OCI-LY3 (cell line): Measurements from ENCODE around the gene CDON.

Experiments used
- H2AFZ ChIP-seq: fragments of 200-600, 300-600 bp; shearing (Covaris generic); 2 replicates; pipeline ENCODE4 v1.6.0; 2014; ENCODE audit warnings: antibody characterized with exemption, low read depth, low read length
- H3K27ac ChIP-seq: fragments of 200-600, 300-600 bp; sonication (generic); 2 replicates; pipeline ENCODE4 v1.5.1; 2014; ENCODE audit warnings: mild to moderate bottlenecking, low read length, moderate library complexity, mixed read lengths
- H3K27me3 ChIP-seq: fragments of 200-600, 300-600 bp; sonication (generic); 2 replicates; pipeline ENCODE4 v1.6.1; 2014; ENCODE audit warnings: low read depth, low read length, mixed read lengths
- H3K36me3 ChIP-seq: fragments of 200-600, 300-600 bp; sonication (generic); replicated peaks from 2 replicates; pipeline ENCODE3; 2014; ENCODE audit warnings: low read depth, low read length, mixed read lengths
- H3K4me1 ChIP-seq: fragments of 300-600, 200-600 bp; sonication (generic); 2 replicates; pipeline ENCODE4 v1.6.1; 2014; ENCODE audit warnings: low read length, mixed read lengths
- H3K4me2 ChIP-seq: fragments of 200-600, 300-600 bp; sonication (generic); 2 replicates; pipeline ENCODE4 v1.6.1; 2014; ENCODE audit warnings: low read length, mixed read lengths
- H3K4me3 ChIP-seq: fragments of 300-600, 200-600 bp; sonication (generic); 2 replicates; pipeline ENCODE4 v1.5.1; 2014; ENCODE audit warnings: antibody characterized with exemption, mild to moderate bottlenecking, low read length, moderate library complexity
- H3K79me2 ChIP-seq: fragments of 300-600, 200-600 bp; shearing (Covaris generic); 2 replicates; pipeline ENCODE4 v1.6.1; 2014; ENCODE audit warnings: mild to moderate bottlenecking, low read length, mixed read lengths
- H3K9ac ChIP-seq: fragments of 300-600, 200-600 bp; shearing (Covaris generic); 2 replicates; pipeline ENCODE4 v1.6.0; 2014; ENCODE audit warnings: mild to moderate bottlenecking, low read length, moderate library complexity
- H3K9me3 ChIP-seq: fragments of 200-600, 300-600 bp; shearing (Covaris generic); 2 replicates; pipeline ENCODE4 v1.6.1; 2014; ENCODE audit warnings: low read length, mixed read lengths; ENCODE audit not compliant: insufficient read depth
- H4K20me1 ChIP-seq: fragments of 200-600, 300-600 bp; sonication (generic); 2 replicates; pipeline ENCODE4 v1.6.1; 2016; ENCODE audit warnings: low read length, mixed read lengths; ENCODE audit not compliant: insufficient read depth
- EZH2phosphoT487 ChIP-seq: fragments of 200-600 bp; shearing (Covaris generic); IDR thresholded peaks from 2 replicates; pipeline ENCODE4 v1.6.1; 2018; ENCODE audit warnings: antibody characterized with exemption, mixed run types, low read depth
- TF ChIP-seq, protein P1 (sequence below): fragments of 200-600, 300-600 bp; sonication (generic); IDR thresholded peaks from 2 replicates; pipeline ENCODE4 v1.5.1; 2014; ENCODE audit warnings: antibody characterized with exemption, low read length, low read depth

CDON gene

DNA sequence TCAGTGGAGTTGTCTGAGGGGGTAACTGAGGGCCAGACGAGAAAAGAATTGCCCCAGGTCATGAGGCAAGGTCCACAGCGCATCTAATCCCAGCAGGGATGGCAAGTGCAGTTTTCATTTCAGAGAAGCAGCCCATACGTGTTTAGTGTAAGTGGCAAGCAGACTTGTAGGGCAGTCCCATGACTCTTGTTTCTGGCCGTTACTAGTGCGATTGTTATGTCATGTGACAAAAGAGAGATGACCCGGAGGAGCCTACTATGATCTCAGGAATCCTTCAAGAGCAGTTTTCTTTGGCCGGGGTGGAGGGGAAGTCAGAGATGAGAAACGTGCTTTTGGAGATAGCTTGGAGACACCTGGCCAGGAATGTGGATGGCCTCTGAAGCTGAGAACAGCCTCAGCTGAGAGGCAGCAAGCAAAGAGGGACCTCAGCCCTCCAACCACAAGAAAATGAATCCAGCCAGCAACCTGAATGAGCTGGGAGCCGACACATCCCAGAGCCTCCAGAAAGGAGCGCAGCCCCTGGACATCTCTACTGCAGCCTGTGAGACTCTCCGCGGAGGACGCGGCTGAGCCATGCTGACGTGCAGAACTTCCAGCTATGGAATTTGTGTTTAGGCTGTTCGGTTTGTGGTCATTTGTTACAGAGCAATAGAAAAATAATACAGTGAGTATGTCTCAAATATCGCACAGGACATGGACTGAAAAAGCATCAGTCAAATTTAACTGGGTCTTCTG lies 44.1 kb upstream of the CDON start:
- Histone ChIP-seq H3K36me3 (no peaks in the 10 kb centered on the region), H3K4me2 (no peak overlapping the region), H3K79me2 (no peaks in the 10 kb centered on the region), H3K27ac (no peak overlapping the region), H3K4me1 (no peaks in the 10 kb centered on the region), H3K4me3 (no peak overlapping the region), H2AFZ (no peak overlapping the region), H3K27me3 (peaks cover 3% of the 10 kb centered on the region; the same call in 1 of the 2 replicates), H4K20me1 (no peaks in the 10 kb centered on the region), H3K9me3 (no peaks in the 10 kb centered on the region), H3K9ac (no peak overlapping the region)
- TF ChIP-seq, protein P1, sequence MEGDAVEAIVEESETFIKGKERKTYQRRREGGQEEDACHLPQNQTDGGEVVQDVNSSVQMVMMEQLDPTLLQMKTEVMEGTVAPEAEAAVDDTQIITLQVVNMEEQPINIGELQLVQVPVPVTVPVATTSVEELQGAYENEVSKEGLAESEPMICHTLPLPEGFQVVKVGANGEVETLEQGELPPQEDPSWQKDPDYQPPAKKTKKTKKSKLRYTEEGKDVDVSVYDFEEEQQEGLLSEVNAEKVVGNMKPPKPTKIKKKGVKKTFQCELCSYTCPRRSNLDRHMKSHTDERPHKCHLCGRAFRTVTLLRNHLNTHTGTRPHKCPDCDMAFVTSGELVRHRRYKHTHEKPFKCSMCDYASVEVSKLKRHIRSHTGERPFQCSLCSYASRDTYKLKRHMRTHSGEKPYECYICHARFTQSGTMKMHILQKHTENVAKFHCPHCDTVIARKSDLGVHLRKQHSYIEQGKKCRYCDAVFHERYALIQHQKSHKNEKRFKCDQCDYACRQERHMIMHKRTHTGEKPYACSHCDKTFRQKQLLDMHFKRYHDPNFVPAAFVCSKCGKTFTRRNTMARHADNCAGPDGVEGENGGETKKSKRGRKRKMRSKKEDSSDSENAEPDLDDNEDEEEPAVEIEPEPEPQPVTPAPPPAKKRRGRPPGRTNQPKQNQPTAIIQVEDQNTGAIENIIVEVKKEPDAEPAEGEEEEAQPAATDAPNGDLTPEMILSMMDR = no peak
- no peak for TF ChIP-seq EZH2phosphoT487

DNA sequence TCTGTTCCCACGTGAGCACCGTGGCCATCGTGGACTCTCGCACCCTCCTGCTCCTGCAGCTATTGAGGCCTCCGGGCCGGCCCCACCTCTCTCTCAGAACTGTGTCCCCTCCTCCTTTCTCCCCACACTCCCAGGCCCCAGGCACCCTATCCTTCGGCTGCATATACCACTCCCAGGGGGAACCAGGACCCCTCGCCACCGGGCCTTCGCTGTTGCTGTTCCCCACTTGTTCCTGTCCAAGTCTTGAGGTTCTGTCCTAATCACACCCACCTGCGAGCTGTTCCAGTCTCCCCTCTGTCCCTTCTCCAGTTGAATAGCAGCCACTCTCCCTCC lies 43.0 kb upstream of the CDON start:
- Histone ChIP-seq H3K9ac (no peak overlapping the region), H3K79me2 (no peaks in the 10 kb centered on the region), H3K27me3 (peaks cover 3% of the 10 kb centered on the region; the same call in 1 of the 2 replicates), H3K4me3 (no peak overlapping the region), H3K36me3 (no peaks in the 10 kb centered on the region), H3K9me3 (no peaks in the 10 kb centered on the region), H3K4me2 (no peak overlapping the region), H3K27ac (no peak overlapping the region), H4K20me1 (no peaks in the 10 kb centered on the region), H3K4me1 (no peaks in the 10 kb centered on the region), H2AFZ (no peak overlapping the region)
- TF ChIP-seq EZH2phosphoT487 = no peak
- TF ChIP-seq, protein P1 = no peak

DNA sequence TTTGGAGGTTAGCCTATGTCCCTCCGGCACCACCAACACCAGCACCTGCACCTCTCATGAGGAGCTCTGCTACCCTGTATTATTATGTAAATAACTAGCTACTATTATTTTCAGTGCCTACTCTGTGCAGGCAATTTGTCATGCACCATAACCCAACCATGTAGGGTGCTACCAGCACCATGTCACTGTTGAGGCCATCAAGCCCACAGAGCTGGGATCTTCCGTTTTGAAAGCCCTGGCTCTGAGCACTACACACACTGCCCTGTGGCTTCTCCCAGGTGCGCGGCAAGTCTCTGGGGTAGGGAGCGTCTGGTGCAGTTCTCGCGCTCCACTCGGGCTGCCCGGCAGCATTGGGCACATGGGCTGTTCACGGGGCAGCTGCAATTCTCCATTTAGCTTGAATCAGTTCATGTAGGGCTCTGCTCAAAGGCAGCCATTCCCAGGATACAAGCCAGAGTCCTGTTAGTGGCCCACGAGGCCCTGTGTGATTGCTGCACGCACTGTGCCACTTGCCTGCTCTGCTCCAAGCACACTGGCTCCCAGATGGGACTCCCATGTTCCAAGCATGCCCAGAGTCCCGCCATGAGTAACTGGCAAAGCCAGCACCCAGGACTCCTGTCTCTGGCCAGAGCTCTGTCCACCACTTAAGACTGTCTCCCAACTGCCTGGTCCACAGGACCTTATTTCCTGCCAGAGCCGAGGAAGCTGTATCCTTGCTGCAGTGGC lies 42.5 kb upstream of the CDON start:
- Histone ChIP-seq H3K9me3 (no peaks in the 10 kb centered on the region), H3K4me3 (no peak overlapping the region), H3K4me2 (no peak overlapping the region), H3K36me3 (no peaks in the 10 kb centered on the region), H3K4me1 (no peaks in the 10 kb centered on the region), H3K27ac (no peak overlapping the region), H4K20me1 (no peaks in the 10 kb centered on the region), H3K27me3 (peaks cover 3% of the 10 kb centered on the region; the same call in 1 of the 2 replicates), H3K9ac (no peak overlapping the region), H3K79me2 (no peaks in the 10 kb centered on the region), H2AFZ (no peak overlapping the region)
- no peak for TF ChIP-seq EZH2phosphoT487
- TF ChIP-seq, protein P1 = no peak

DNA sequence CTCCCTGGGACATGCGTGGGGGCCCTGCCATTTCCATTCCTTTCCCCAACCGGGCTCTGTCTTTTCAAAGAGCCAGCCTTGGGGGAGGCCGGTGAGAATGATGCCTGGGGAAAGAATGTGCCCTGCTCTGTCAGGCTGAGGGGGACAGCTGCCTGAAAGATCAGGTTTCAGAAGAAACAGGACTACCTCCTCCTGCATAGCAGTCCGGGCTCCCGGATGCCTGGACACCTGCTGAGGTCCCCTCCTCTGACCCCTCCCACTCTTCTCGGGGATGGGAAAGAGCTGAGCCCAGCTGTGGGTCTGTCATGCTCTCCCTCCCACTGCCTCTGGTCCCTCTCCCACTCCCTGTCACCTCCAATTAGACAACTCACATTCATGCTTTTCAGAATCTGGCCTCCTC lies 41.8 kb upstream of the CDON start:
- Histone ChIP-seq H3K4me1 (no peaks in the 10 kb centered on the region), H3K4me2 (no peak overlapping the region), H4K20me1 (no peaks in the 10 kb centered on the region), H3K27me3 (peaks cover 3% of the 10 kb centered on the region; the same call in 1 of the 2 replicates), H3K36me3 (no peaks in the 10 kb centered on the region), H3K79me2 (no peaks in the 10 kb centered on the region), H3K9me3 (no peaks in the 10 kb centered on the region), H2AFZ (no peak overlapping the region), H3K4me3 (no peak overlapping the region), H3K9ac (no peak overlapping the region), H3K27ac (no peak overlapping the region)
- TF ChIP-seq, protein P1 = no peak
- TF ChIP-seq EZH2phosphoT487 = no peak
